SU-DHL-6 (cell line): ENCODE measurements around the gene UBR3.

Experiments used
- H2AFZ ChIP-seq: fragments of 200-600 bp; sonication (generic); 2 replicates; pipeline ENCODE4 v1.6.1; 2014; ENCODE audit warnings: low read depth, mild to moderate bottlenecking, moderate library complexity, mixed read lengths, antibody characterized with exemption, low read length; ENCODE audit not compliant: severe bottlenecking
- H3F3A ChIP-seq: fragments of 200-600 bp; shearing (Covaris generic); 2 replicates; pipeline ENCODE4 v1.6.0; 2016; ENCODE audit warnings: antibody characterized with exemption, mild to moderate bottlenecking; ENCODE audit not compliant: insufficient read depth
- H3K27ac ChIP-seq: fragments of 200-600 bp; sonication (generic); 2 replicates; pipeline ENCODE4 v1.5.1; 2016; ENCODE audit warnings: low read depth, mild to moderate bottlenecking, low read length, moderate library complexity, mixed read lengths
- H3K27me3 ChIP-seq: fragments of 200-600 bp; sonication (generic), shearing (Covaris generic); 2 replicates; pipeline ENCODE4 v1.6.0; 2014; ENCODE audit warnings: mild to moderate bottlenecking, low read length
- H3K36me3 ChIP-seq: fragments of 200-600 bp; sonication (generic); 2 replicates; pipeline ENCODE4 v1.6.1; 2014; ENCODE audit warnings: mild to moderate bottlenecking, low read length, mixed read lengths
- H3K4me2 ChIP-seq: fragments of 300-600, 200-600 bp; shearing (Covaris generic), sonication (generic); 2 replicates; pipeline ENCODE4 v1.6.0; 2014; ENCODE audit warnings: low read length, low read depth, mild to moderate bottlenecking; ENCODE audit not compliant: poor library complexity, severe bottlenecking
- H3K4me3 ChIP-seq: fragments of 200-600 bp; sonication (generic); 2 replicates; pipeline ENCODE4 v1.5.1; 2014; ENCODE audit warnings: antibody characterized with exemption, low read length, mild to moderate bottlenecking, mixed read lengths; ENCODE audit not compliant: insufficient read depth, poor library complexity, severe bottlenecking
- H3K79me2 ChIP-seq: fragments of 200-600 bp; sonication (generic); 2 replicates; pipeline ENCODE4 v1.6.1; 2014; ENCODE audit warnings: mild to moderate bottlenecking, low read length, moderate library complexity; ENCODE audit not compliant: insufficient read depth
- H3K9ac ChIP-seq: fragments of 200-600 bp; sonication (generic); 2 replicates; pipeline ENCODE4 v1.7.0; 2014; ENCODE audit warnings: mild to moderate bottlenecking, low read length
- H3K9me2 ChIP-seq: fragments of 200-600 bp; sonication (generic); replicated peaks from 2 replicates; pipeline ENCODE4 v1.6.1; 2014; ENCODE audit warnings: low read length; ENCODE audit not compliant: insufficient read depth
- H3K9me3 ChIP-seq: fragments of 200-600 bp; sonication (generic); 2 replicates; pipeline ENCODE4 v1.6.1; 2014; ENCODE audit warnings: low read length, mixed read lengths; ENCODE audit not compliant: insufficient read depth
- H4K20me1 ChIP-seq: fragments of 200-600 bp; sonication (generic); 2 replicates; pipeline ENCODE4 v1.6.1; 2014; ENCODE audit warnings: low read depth, mild to moderate bottlenecking, antibody characterized with exemption, low read length, moderate library complexity, mixed read lengths
- EZH2phosphoT487 ChIP-seq: fragments of 200-600 bp; sonication (generic), shearing (Covaris generic); conservative IDR thresholded peaks from 2 replicates; pipeline ENCODE4 v1.6.1; 2018; ENCODE audit warnings: mild to moderate bottlenecking, antibody characterized with exemption, low read length, moderate library complexity, mixed read lengths
- TF ChIP-seq, protein P1 (sequence below): fragments of 200-600 bp; sonication (generic); IDR thresholded peaks from one replicate; pipeline ENCODE4 v1.5.1; 2017; ENCODE audit warnings: antibody characterized with exemption, mild to moderate bottlenecking, low read length, moderate library complexity; ENCODE audit not compliant: insufficient read depth, poor library complexity, severe bottlenecking

Gene UBR3

DNA sequence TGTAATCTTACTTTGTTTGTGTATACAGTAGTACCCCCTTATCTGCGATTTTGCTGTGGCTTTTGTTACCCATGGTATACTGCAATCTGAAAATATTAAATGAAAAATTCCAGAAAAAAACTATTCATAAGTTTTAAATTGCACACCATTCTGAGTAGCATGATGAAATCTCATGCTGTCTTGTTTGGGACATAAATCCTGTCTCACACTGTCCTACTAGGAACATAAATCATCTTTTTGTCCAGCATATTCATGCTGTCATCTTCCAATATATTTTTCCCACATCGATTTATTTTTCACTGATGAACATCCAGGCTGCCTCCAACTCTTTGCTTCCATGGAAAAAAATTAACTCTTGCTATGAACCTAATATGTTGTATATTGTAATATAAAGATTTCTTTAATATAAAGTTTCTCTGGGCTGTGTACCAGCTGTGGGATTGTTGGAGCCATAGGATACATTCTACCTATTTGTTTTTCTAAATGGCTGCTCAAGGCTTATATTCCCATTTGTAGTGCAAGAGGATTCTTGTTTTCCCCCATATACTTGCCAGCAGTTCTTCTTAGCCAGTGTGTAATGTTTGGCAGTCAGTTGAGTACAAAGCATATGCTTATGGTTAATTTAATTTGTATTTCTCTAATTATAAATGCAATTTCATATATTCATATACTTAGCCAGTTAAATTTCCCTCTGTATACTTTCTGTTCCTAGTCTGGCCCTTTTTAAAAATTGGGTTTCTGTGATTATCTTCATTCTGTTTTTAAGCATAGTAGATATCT is 236.4 kb downstream of the UBR3 start:
- TF ChIP-seq, protein P1, sequence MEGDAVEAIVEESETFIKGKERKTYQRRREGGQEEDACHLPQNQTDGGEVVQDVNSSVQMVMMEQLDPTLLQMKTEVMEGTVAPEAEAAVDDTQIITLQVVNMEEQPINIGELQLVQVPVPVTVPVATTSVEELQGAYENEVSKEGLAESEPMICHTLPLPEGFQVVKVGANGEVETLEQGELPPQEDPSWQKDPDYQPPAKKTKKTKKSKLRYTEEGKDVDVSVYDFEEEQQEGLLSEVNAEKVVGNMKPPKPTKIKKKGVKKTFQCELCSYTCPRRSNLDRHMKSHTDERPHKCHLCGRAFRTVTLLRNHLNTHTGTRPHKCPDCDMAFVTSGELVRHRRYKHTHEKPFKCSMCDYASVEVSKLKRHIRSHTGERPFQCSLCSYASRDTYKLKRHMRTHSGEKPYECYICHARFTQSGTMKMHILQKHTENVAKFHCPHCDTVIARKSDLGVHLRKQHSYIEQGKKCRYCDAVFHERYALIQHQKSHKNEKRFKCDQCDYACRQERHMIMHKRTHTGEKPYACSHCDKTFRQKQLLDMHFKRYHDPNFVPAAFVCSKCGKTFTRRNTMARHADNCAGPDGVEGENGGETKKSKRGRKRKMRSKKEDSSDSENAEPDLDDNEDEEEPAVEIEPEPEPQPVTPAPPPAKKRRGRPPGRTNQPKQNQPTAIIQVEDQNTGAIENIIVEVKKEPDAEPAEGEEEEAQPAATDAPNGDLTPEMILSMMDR: no peak
- no peak for TF ChIP-seq EZH2phosphoT487
- no peaks in the 10 kb centered on the region for H3K27me3 ChIP-seq
- no peak overlapping the region for H3K4me3 ChIP-seq
- H4K20me1 ChIP-seq: no peaks in the 10 kb centered on the region
- no peaks in the 10 kb centered on the region for H3K9me3 ChIP-seq
- no peak overlapping the region for H3K27ac ChIP-seq
- no peak overlapping the region for H3K4me2 ChIP-seq
- no peaks in the 10 kb centered on the region for H3K9me2 ChIP-seq
- no peak overlapping the region for H2AFZ ChIP-seq
- no peaks in the 10 kb centered on the region for H3K79me2 ChIP-seq
- peaks cover 6% of the 10 kb centered on the region; the same call in 1 of the 2 replicates for H3K36me3 ChIP-seq
- no peak overlapping the region for H3K9ac ChIP-seq
- H3F3A ChIP-seq: no peaks in the 10 kb centered on the region

DNA sequence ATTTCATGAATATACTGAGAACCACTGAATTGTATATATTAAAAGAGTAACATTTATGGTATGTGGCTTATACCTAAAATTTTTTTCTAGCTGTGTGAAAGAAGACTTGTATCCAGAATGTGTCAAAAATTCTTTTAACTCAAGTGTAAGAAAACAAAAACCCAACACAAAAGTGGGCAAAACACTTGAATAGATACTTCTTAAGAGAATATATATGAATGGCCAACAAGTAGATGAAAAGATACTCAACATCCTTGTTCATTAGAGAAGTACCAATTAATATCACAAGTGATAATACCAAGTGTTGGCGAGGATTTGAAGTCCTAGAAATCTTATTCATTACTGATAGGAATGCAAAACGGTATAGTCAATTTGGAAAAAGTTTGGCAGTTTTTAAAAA is 243.5 kb downstream of the UBR3 start:
- Histone ChIP-seq H3K36me3 (peaks cover 2% of the 10 kb centered on the region; the same call in 1 of the 2 replicates), H2AFZ (no peak overlapping the region), H3K9me2 (no peaks in the 10 kb centered on the region), H3K27me3 (no peaks in the 10 kb centered on the region), H3K9me3 (no peaks in the 10 kb centered on the region), H3F3A (no peaks in the 10 kb centered on the region), H4K20me1 (no peaks in the 10 kb centered on the region), H3K79me2 (no peaks in the 10 kb centered on the region), H3K4me2 (no peak overlapping the region), H3K4me3 (no peak overlapping the region), H3K27ac (no peak overlapping the region), H3K9ac (no peak overlapping the region)
- no peak for TF ChIP-seq EZH2phosphoT487
- TF ChIP-seq, protein P1: no peak

DNA sequence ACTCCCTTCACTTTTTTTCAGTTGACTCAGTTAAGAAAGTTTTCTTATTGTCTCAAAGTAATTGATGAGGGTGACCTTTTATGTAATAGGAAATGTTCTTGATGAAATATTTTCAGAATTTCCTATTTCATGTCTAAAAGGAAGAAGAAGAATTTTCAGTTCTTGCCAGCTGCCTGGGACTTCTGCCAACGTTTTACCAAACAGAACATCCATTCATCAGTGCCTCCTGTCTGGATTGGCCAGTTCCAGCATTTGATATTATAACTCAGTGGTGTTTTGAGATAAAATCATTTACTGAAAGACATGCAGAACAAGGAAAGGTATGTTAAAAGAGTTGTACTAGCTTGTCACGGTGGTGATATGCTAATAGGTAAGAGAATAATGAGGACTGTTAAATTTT is 246.0 kb downstream of the UBR3 start:
- Histone ChIP-seq H3K27ac (no peak overlapping the region), H3K36me3 (peaks cover 2% of the 10 kb centered on the region; the same call in 1 of the 2 replicates), H2AFZ (no peak overlapping the region), H3F3A (no peaks in the 10 kb centered on the region), H3K4me2 (no peak overlapping the region), H3K9me2 (no peaks in the 10 kb centered on the region), H3K4me3 (no peak overlapping the region), H3K27me3 (no peaks in the 10 kb centered on the region), H4K20me1 (no peaks in the 10 kb centered on the region), H3K9ac (no peak overlapping the region), H3K9me3 (no peaks in the 10 kb centered on the region), H3K79me2 (no peaks in the 10 kb centered on the region)
- TF ChIP-seq EZH2phosphoT487: no peak
- TF ChIP-seq, protein P1: no peak
